Cardiac atrium fibroblast (primary cell): ENCODE measurements around the gene GTF2E1. TPM values are rescaled to one million over a fixed set of nuclear protein-coding genes. Genes with fewer than 3 reads are reported as not detected.

Experiments
- total RNA-seq: library from RNA; depleted of rRNA; stranded (reverse); fragments of >200 nt; gene quantifications from 2 replicates; pipeline ENCODE4 v1.2.3, GENCODE V29; 2015

GTF2E1 gene
- 11.7 and 15.2 TPM in 2 replicates for total RNA-seq

GRCh38 chr3:120742198-120742848 is at the start of gene GTF2E1, which contains the start of gene RABL3:
Gene GTF2E1, plus strand, starts transcription at chr3:120742744. Its CDS starts 7,809 bp downstream, at chr3:120750553.
Gene RABL3, minus strand, starts transcription at chr3:120742516. Its CDS starts 9 bp downstream, at chr3:120742507.

Other genes starting within 250 kb of the GTF2E1 start
- gene NDUFB4, start 146.4 kb upstream of the GTF2E1 start, total RNA-seq: 97.5 and 116 TPM in 2 replicates
- gene HGD, start 60.5 kb upstream of the GTF2E1 start, total RNA-seq: 4.1 and 5.2 TPM in 2 replicates
- gene RABL3, start 228 bp upstream of the GTF2E1 start, total RNA-seq: 16.2 and 17.0 TPM in 2 replicates
- 0.16 TPM in 1 of 2 replicates, not detected in the other for gene STXBP5L, start 165.5 kb downstream of the GTF2E1 start, total RNA-seq